ENCODE results near the gene BARX1.

- TF ChIP-seq EZH2 (IDR thresholded peaks at IDR 0.05; ENCODE audit: insufficient read depth, poor library complexity, severe bottlenecking) (no peak), EZH2phosphoT487 (IDR thresholded peaks at IDR 0.05; ENCODE audit: insufficient read depth, low read depth) (no peak)
Measured at GRCh38 chr9:93962561-93963440, 7.6 kb upstream of the BARX1 start.

All from GM23248 (cell line).